Progenitor cell of endocrine pancreas (in vitro differentiated cells): ENCODE measurements around the gene PAF1. TPM values are rescaled to one million over a fixed set of nuclear protein-coding genes. Genes with fewer than 3 reads are reported as not detected.

Experiments
- DNase-seq: peaks from one replicate; pipeline ENCODE4 v3.0.0; 2021; ENCODE audit warnings: low spot score; ENCODE audit not compliant: unreplicated experiment
- H3K27ac Mint-ChIP-seq: 2 replicates; pipeline ENCODE4 v1.8.0; 2021; ENCODE audit warnings: mild to moderate bottlenecking, moderate library complexity, mixed read lengths
- H3K27me3 Mint-ChIP-seq: 2 replicates; pipeline ENCODE4 v1.8.0; 2021; ENCODE audit warnings: mixed read lengths
- H3K36me3 Mint-ChIP-seq: 2 replicates; pipeline ENCODE4 v1.8.0; 2022; ENCODE audit warnings: mixed read lengths; ENCODE audit not compliant: insufficient read depth
- H3K4me1 Mint-ChIP-seq: 2 replicates; pipeline ENCODE4 v1.8.0; 2021; ENCODE audit warnings: low read depth, mixed read lengths
- H3K4me3 Mint-ChIP-seq: 2 replicates; pipeline ENCODE4 v1.8.0; 2021; ENCODE audit warnings: low read depth, mild to moderate bottlenecking, moderate library complexity, mixed read lengths
- H3K9me3 Mint-ChIP-seq: 2 replicates; pipeline ENCODE4 v1.8.0; 2021; ENCODE audit warnings: low read depth, mixed read lengths
- CTCF ChIP-seq: fragments of 200-600 bp; sonication (generic); IDR thresholded peaks from one replicate; pipeline ENCODE4 v1.5.0; 2021; ENCODE audit warnings: antibody characterized with exemption, mild to moderate bottlenecking; ENCODE audit not compliant: unreplicated experiment
- total RNA-seq: library from RNA; stranded (reverse); gene quantifications from 2 replicates; pipeline ENCODE4 v1.2.1, GENCODE V29; 2021

PAF1 gene
- total RNA-seq, 1 donor from 2014 or later = 49.4 TPM

- Mint-ChIP-seq H3K27ac (no peak overlapping the region), H3K27me3 (no peaks in the 10 kb centered on the region), H3K4me1 (no peaks in the 10 kb centered on the region), H3K4me3 (no peak overlapping the region), H3K9me3 (no peaks in the 10 kb centered on the region), H3K36me3 (peaks cover 30% of the 10 kb centered on the region)
- TF ChIP-seq CTCF = no peak
- no peak for DNase-seq
Observed at GRCh38 chr19:39372047-39372802, 18.7 kb downstream of the PAF1 start.

- Mint-ChIP-seq H3K27ac (no peak overlapping the region), H3K27me3 (no peaks in the 10 kb centered on the region), H3K36me3 (peaks cover 22% of the 10 kb centered on the region), H3K9me3 (no peaks in the 10 kb centered on the region), H3K4me3 (no peak overlapping the region), H3K4me1 (no peaks in the 10 kb centered on the region)
- no peak for TF ChIP-seq CTCF
- no peak for DNase-seq
Observed at GRCh38 chr19:39370735-39371134, 20.2 kb downstream of the PAF1 start.

- peaks cover 21% of the 10 kb centered on the region for H3K36me3 Mint-ChIP-seq
- no peak for DNase-seq
- TF ChIP-seq CTCF = no peak
- no peaks in the 10 kb centered on the region for H3K9me3 Mint-ChIP-seq
- no peaks in the 10 kb centered on the region for H3K27me3 Mint-ChIP-seq
- H3K4me1 Mint-ChIP-seq = no peaks in the 10 kb centered on the region
- no peak overlapping the region for H3K4me3 Mint-ChIP-seq
- no peak overlapping the region for H3K27ac Mint-ChIP-seq
Observed at GRCh38 chr19:39369200-39369599, 21.7 kb downstream of the PAF1 start.

GRCh38 chr19:39365531-39365930, 25.4 kb downstream of the PAF1 start:
- Mint-ChIP-seq H3K27ac (no peak overlapping the region), H3K27me3 (no peaks in the 10 kb centered on the region), H3K36me3 (peaks cover 14% of the 10 kb centered on the region), H3K4me3 (no peak overlapping the region), H3K4me1 (no peaks in the 10 kb centered on the region), H3K9me3 (no peaks in the 10 kb centered on the region)
- no peak for TF ChIP-seq CTCF
- DNase-seq = no peak

GRCh38 chr19:39363901-39364457, 26.9 kb downstream of the PAF1 start:
- H3K27ac Mint-ChIP-seq = no peak overlapping the region
- H3K4me1 Mint-ChIP-seq = no peaks in the 10 kb centered on the region
- no peak for TF ChIP-seq CTCF
- no peaks in the 10 kb centered on the region for H3K9me3 Mint-ChIP-seq
- no peak for DNase-seq
- H3K4me3 Mint-ChIP-seq = no peak overlapping the region
- no peaks in the 10 kb centered on the region for H3K27me3 Mint-ChIP-seq
- H3K36me3 Mint-ChIP-seq = peaks cover 16% of the 10 kb centered on the region
